NCI-H524 (cell line): Measurements from ENCODE around the gene HK2.
"Not testable (repeated sequence)": the region's sequence is repeated elsewhere in the genome, so short reads cannot be mapped to it uniquely, and the experiment has no call there.

Experiments
- DNase-seq, 2 experiments: peaks; one replicate each; lab custom pipeline; 2025; lab: John Stamatoyannopoulos, UW

The HK2 gene

GRCh38 chr2:74834792-74835755 lies 1.1 kb downstream of the HK2 start:
- peak; percentile 60 to 62 for DNase-seq

- peak; percentile 46 to 84 for DNase-seq
Observed at GRCh38 chr2:74835831-74836674, 2.1 kb downstream of the HK2 start.

DNA sequence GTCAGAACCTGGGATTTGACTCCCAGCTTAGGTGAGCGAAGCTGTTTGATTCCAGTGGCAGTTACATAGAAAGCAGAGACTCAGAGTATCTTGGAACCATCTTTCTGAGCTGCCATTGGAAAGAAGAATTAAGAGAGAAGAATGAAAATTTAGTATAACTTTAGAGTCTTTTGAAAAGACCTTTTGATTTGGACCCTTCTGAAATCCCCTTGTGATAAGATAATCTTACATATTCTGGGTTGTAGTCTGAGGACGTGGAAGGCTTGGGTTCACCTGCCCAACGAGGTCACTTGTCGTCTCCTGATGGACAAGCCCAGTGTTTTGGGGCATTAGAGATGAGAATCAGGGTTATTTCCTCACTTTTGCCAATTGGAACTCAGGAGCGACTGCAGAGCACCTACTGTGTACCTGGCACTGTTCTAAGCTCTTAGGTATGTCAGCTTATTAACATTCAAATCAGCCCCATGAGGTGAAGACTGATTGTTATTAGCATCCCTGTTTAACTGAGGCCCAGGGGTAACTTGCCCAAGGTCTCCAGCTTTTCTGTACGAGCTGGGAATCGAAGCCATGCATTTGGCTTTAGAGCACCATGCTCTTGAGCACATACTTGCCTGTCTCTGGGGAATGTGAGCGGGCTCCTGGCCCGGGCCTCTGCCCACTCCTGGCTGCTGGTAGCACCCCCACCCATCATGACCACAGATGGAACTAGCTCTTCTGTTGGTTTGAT lies 2.9 kb downstream of the HK2 start:
- peak in 1 of 2 experiments; percentile 7 for DNase-seq

- no peak for DNase-seq
Observed at GRCh38 chr2:74841641-74842040, 7.7 kb downstream of the HK2 start.

GRCh38 chr2:74843433-74843832 lies 9.5 kb downstream of the HK2 start:
- no peak for DNase-seq

DNA sequence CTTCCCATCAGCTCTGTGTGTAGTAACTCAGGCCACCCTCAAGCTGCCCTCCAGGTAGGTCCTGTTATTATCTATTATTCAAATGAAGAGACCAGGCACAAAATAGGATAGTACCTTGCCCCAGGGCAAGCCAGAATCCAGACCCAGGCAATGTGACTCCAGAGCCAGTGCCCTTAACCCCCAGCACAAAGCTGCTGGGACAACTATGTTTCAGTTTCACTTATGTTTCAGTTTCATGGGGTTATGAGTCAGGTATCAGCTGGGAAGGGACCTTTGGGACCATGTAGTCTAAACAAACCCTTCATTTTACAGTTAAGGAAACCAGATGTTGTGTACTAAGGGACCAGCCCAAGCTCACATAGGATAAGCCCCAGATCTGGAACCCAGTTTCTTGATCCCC lies 10.0 kb downstream of the HK2 start:
- no peak for DNase-seq

DNA sequence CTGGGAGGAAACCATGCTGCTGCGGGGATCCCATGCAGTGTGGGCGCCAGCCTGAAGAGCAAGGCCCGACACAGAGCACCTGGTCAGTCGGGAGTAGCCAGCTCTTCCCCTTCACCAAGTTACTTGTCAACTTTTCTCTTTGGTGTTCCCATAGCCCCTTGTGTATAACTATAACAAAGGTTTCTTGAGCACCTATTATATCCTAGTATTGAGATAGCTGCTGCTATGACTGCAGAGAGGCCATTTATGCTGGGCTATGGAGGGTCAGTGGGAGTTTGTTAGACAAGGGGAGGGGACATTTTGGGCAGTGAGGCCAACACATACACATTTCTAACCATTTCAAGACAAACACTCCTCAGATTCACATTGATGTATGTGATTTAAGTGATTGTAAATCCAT lies 10.8 kb downstream of the HK2 start:
- no peak for DNase-seq

GRCh38 chr2:74845217-74845751 lies 11.4 kb downstream of the HK2 start:
- DNase-seq: no peak

DNA sequence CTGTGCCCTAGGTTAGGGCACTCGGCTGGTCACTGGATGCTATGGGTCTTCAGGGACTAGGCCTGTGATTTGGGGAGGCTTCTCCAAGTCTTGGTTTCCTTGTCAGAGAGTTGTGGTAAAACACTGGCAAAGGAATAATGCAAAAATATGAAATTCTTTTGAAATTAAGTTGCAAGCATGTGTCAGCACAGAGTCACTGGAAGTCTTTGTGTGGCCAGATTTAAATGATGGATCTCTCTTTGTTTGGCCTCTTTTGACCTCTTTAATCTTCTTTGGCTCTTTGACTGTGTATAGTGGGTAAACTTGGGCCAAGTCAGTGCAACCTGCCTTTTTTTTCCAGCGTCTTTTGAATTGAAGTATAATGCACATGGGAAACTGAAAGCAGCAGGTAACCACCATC lies 12.1 kb downstream of the HK2 start:
- no peak for DNase-seq

- DNase-seq: no peak
Observed at GRCh38 chr2:74846481-74846880, 12.6 kb downstream of the HK2 start.

GRCh38 chr2:74847070-74847858 lies 13.3 kb downstream of the HK2 start:
- no peak for DNase-seq

GRCh38 chr2:74849228-74849892 lies 15.4 kb downstream of the HK2 start:
- DNase-seq: no peak

- peak in 1 of 2 experiments; percentile 30 for DNase-seq
Observed at GRCh38 chr2:74850496-74851190, 16.7 kb downstream of the HK2 start.

- DNase-seq: no peak
Observed at GRCh38 chr2:74851191-74851566, 17.3 kb downstream of the HK2 start.

- DNase-seq: not testable (repeated sequence)
Observed at GRCh38 chr2:74853360-74853759, 19.4 kb downstream of the HK2 start.

GRCh38 chr2:74854401-74854800 lies 20.5 kb downstream of the HK2 start:
- no peak for DNase-seq

- not testable (repeated sequence) for DNase-seq
Observed at GRCh38 chr2:74855114-74855707, 21.3 kb downstream of the HK2 start.

DNA sequence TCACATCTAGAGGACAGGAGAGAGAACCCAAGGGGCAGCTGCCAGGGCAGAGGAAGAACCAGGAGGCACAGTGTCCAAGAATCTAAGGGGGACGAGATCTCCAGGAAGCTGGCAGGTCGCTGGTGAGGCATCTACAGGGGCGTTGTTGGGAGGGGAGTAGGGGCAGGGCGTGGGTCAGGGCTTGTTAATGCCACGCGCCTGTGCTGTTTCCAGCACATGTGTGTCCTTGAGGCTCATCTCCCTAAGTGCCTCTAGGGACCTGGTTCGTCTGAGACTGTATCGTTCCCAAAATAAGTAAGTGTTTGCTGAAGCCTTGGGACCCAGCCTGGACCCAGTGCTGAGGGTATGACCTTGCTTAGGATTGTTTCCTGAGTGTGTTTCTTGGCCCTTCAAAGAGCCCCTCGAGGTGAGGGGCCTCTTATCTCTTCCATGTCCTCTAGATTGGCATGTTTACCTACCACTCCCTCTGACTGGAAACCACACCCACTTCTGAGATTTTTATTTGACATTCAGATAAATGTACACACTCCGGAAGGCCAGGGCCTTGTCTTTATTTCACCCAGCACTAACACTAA lies 22.2 kb downstream of the HK2 start:
- no peak for DNase-seq

DNA sequence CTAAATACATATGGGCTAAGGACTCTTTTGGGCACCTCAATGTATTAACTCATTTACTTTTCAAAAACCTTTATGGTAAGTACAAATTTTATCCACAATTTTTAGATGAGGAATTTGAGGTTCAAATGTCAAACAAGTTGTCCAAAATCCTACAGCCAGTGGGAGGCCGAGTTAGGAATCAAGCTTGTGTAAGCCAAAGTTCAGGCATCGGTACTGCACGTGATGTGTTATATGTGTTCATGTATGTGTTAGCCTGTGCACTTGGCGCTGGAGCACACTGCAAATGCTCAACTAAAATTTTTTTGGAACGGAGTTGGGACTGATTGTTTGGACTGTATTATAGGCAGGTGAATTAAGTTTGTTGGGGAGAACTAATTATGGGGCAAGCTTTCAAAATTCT lies 22.7 kb downstream of the HK2 start:
- DNase-seq: no peak
